Karpas-422 (cell line): ENCODE measurements around the gene DNAJB1. TPM values are rescaled to one million over a fixed set of nuclear protein-coding genes. Genes with fewer than 3 reads are reported as not detected.
"Not testable (repeated sequence)": the region's sequence is repeated elsewhere in the genome, so short reads cannot be mapped to it uniquely, and the experiment has no call there.

Experiments used
- DNase-seq: peaks from one replicate; pipeline ENCODE4 v3.0.0-alpha.2; 2015
- H2AFZ ChIP-seq: fragments of 200-600 bp; sonication (generic); 2 replicates; pipeline ENCODE4 v1.6.1; 2014; ENCODE audit warnings: antibody characterized with exemption, low read length, mixed read lengths
- H3K27ac ChIP-seq: fragments of 200-600 bp; sonication (generic); 2 replicates; pipeline ENCODE4 v1.5.1; 2014; ENCODE audit warnings: mild to moderate bottlenecking, low read length, moderate library complexity
- H3K27me3 ChIP-seq: fragments of 200-600 bp; sonication (generic); 2 replicates; pipeline ENCODE4 v1.6.1; 2014; ENCODE audit warnings: low read length, mixed read lengths
- H3K36me3 ChIP-seq: fragments of 200-600 bp; sonication (generic); 2 replicates; pipeline ENCODE4 v1.6.1; 2014; ENCODE audit warnings: low read length, mixed read lengths; ENCODE audit not compliant: insufficient read depth
- H3K4me1 ChIP-seq: fragments of 200-600 bp; sonication (generic); 2 replicates; pipeline ENCODE4 v1.6.1; 2014; ENCODE audit warnings: mild to moderate bottlenecking, low read length, mixed read lengths
- H3K4me2 ChIP-seq: fragments of 200-600 bp; sonication (generic); 2 replicates; pipeline ENCODE4 v1.6.1; 2014; ENCODE audit warnings: low read length, low read depth, mild to moderate bottlenecking; ENCODE audit not compliant: poor library complexity, severe bottlenecking
- H3K4me3 ChIP-seq: fragments of 200-600 bp; sonication (generic); 2 replicates; pipeline ENCODE4 v1.5.1; 2014; ENCODE audit warnings: mild to moderate bottlenecking, antibody characterized with exemption, low read length, mixed read lengths
- H3K79me2 ChIP-seq: fragments of 200-600 bp; sonication (generic); 2 replicates; pipeline ENCODE4 v1.6.1; 2014; ENCODE audit warnings: mild to moderate bottlenecking, low read length, mixed read lengths
- H3K9ac ChIP-seq: fragments of 200-600 bp; sonication (generic); 2 replicates; pipeline ENCODE4 v1.6.0; 2014; ENCODE audit warnings: low read length
- H3K9me2 ChIP-seq: fragments of 200-600 bp; sonication (generic), shearing (Covaris generic); replicated peaks from 2 replicates; pipeline ENCODE4 v1.6.0; 2014; ENCODE audit warnings: mild to moderate bottlenecking, low read length, moderate library complexity; ENCODE audit not compliant: insufficient read depth
- H3K9me3 ChIP-seq: fragments of 300-700, 200-600 bp; sonication (generic); 2 replicates; pipeline ENCODE4 v1.6.1; 2014; ENCODE audit warnings: low read length, mixed read lengths
- H4K20me1 ChIP-seq: fragments of 200-600 bp; sonication (generic); 2 replicates; pipeline ENCODE4 v1.6.1; 2014; ENCODE audit warnings: mild to moderate bottlenecking, antibody characterized with exemption, low read length, low read depth; ENCODE audit not compliant: insufficient read depth
- total RNA-seq: library from RNA; depleted of rRNA; stranded (reverse); fragments of >200 nt; shearing (Covaris generic); gene quantifications from 2 replicates; pipeline ENCODE4 v1.2.3, GENCODE V29; 2014; ENCODE audit warnings: low replicate concordance; rRNA removed

Gene DNAJB1
- 39.7 and 49.0 TPM in 2 replicates for total RNA-seq

DNA sequence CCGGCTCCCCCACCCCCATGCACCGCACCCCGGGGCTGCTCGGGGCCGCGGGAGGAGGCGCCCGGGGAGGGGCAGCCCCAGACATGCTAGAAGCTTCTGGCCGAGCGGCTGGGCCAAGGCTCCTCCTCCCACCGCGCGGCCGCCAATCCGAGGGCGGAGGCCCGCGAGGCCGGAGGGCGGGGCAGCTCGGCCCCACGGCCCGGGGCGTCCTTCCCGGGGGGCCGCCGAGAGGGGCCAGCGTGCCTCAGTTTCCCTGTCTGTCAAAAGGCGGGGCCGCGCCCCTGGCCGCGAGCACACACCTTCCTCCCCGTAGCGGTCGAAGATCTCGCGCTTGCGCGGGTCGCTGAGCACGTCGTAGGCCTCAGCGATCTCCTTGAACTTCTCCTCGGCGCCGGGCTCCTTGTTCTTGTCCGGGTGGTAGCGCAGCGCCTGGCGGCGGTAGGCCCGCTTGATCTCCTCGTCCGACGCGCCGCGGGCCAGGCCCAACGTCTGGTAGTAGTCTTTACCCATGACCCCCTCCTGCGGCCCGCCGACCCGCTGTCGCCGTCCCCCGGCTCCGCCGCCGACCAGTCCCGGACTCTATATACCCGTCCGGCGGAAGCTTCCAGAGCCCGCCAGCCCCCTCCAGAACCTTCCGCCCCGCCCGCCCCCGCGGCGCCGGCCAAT, at the start of gene DNAJB1:
DNAJB1 (minus strand) TSS at position 558 of the 666 bp plus-strand sequence; CDS start at position 510, 48 bp downstream.
- peak within 1 kb of the TSS; percentile 97 for H3K9ac ChIP-seq
- H3K9me2 ChIP-seq: no peaks in the 10 kb centered on the region
- H3K4me2 ChIP-seq: peak within 1 kb of the TSS; percentile 93
- peaks cover 21% of the 10 kb centered on the region for H3K79me2 ChIP-seq
- H3K9me3 ChIP-seq: no peaks in the 10 kb centered on the region
- no peaks in the 10 kb centered on the region for H3K27me3 ChIP-seq
- peaks cover 25% of the 10 kb centered on the region for H3K36me3 ChIP-seq
- H3K27ac ChIP-seq: peak within 1 kb of the TSS; percentile 60
- H3K4me3 ChIP-seq: peak within 1 kb of the TSS; percentile 85
- peaks cover 22% of the 10 kb centered on the region for H3K4me1 ChIP-seq
- peak; percentile 80 for DNase-seq
- H4K20me1 ChIP-seq: peaks cover 28% of the 10 kb centered on the region
- peak within 1 kb of the TSS; percentile 84; the same call in 1 of the 2 replicates for H2AFZ ChIP-seq

DNA sequence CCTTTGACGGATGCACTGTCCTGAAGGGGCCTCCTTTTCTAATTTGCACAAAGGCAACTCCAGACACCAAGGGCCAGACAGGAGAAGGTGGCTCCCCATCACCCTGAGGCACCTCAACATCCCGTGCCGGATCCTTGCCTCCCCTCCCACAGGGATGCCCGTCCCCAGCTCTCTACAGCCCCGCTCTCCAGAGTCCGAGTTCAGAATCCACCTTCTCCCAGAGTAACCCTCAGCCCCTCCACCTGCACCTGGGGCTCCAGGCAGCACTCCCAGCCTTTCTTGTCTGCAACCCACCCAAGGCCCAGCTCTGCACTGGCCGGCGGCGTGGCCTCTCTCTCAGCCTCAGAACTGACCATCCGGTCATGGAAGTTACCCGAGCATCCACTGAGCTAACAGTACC, 48.9 kb upstream of the DNAJB1 start:
- no peak for DNase-seq
- Histone ChIP-seq H3K27me3 (no peaks in the 10 kb centered on the region), H3K36me3 (no peaks in the 10 kb centered on the region), H3K79me2 (peaks cover 30% of the 10 kb centered on the region), H2AFZ (no peak overlapping the region), H3K27ac (no peak overlapping the region), H3K4me1 (peaks cover 9% of the 10 kb centered on the region), H3K9me2 (no peaks in the 10 kb centered on the region), H4K20me1 (peaks cover 5% of the 10 kb centered on the region; the same call in 1 of the 2 replicates), H3K4me2 (no peak overlapping the region), H3K9ac (no peak overlapping the region), H3K4me3 (no peak overlapping the region), H3K9me3 (no peaks in the 10 kb centered on the region)

DNA sequence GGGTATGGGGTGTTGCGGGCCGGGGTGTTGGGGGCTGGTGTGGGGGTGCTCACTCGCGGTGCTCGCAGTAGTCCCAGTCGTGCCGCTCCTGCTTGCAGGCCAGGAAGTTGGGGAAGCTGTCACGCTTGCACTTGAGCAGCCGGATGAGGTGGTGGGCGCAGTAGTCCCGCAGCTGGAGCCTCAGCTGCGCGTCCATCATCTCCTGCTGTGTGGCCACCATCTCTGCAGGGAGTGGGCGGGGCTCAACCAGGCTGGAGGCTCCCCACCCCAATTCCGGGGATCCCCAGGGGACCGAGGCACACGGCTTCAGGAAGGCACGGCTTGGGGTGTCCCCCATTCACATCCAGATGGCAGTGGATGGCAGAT, 48.5 kb upstream of the DNAJB1 start:
- H4K20me1 ChIP-seq: peaks cover 5% of the 10 kb centered on the region; the same call in 1 of the 2 replicates
- H3K4me1 ChIP-seq: peaks cover 8% of the 10 kb centered on the region
- no peaks in the 10 kb centered on the region for H3K36me3 ChIP-seq
- no peak overlapping the region for H3K4me3 ChIP-seq
- H3K27ac ChIP-seq: no peak overlapping the region
- H3K79me2 ChIP-seq: peaks cover 33% of the 10 kb centered on the region
- H3K9ac ChIP-seq: no peak overlapping the region
- no peaks in the 10 kb centered on the region for H3K9me2 ChIP-seq
- H2AFZ ChIP-seq: no peak overlapping the region
- no peak overlapping the region for H3K4me2 ChIP-seq
- no peak for DNase-seq
- H3K9me3 ChIP-seq: no peaks in the 10 kb centered on the region
- no peaks in the 10 kb centered on the region for H3K27me3 ChIP-seq

DNA sequence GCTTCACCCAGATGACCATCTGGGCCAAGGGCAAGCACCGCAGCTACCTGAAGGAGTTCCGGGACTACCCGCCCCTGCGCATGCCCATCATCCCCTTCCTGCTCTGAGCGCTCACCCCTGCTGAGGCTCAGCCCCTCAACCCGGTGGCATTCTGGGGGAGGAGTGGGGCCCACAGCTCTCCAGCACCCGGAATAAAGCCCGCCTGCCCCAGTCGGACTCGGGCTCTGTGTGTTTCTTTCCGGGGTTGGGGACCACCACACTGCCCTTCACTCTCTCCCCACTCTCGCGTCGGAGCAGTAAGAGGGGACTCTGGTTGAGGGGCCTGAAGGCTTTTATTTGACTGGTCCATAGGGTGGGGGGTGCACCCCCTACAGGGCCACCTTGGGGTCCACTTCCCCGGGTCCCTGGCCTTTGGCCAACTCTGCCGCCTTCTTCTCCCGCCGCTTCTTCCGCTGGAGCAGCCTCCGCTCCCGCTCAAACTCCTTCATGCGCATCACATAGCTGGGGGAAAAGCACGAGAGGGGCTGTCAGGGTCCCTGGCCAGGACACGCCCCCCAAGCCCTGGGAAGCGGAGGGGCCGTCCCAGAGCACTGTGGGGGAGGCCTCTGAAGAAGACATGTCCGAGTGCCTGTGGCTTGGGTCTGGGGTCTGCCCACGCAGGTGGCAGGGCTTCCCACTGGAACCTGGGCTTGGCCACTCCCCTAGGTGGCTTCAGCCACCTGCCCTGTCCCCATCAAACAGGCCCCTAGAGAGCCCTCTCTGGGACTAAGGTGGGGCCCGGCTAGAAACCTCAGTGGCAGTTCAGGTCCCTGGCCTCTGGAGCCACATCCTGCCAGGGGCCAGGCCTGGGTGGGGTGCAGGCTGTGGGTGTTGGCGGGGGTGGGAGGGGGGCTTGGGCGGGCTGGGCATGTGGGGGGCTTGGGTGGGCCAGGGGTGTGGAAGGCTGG, 47.8 kb upstream of the DNAJB1 start:
- Histone ChIP-seq H3K79me2 (peaks cover 33% of the 10 kb centered on the region), H3K4me1 (peaks cover 6% of the 10 kb centered on the region), H3K4me2 (no peak overlapping the region), H3K36me3 (no peaks in the 10 kb centered on the region), H3K27me3 (no peaks in the 10 kb centered on the region), H3K27ac (no peak overlapping the region), H3K4me3 (no peak overlapping the region), H2AFZ (no peak overlapping the region), H3K9me2 (no peaks in the 10 kb centered on the region), H3K9ac (no peak overlapping the region), H3K9me3 (no peaks in the 10 kb centered on the region), H4K20me1 (peaks cover 5% of the 10 kb centered on the region; the same call in 1 of the 2 replicates)
- no peak for DNase-seq

DNA sequence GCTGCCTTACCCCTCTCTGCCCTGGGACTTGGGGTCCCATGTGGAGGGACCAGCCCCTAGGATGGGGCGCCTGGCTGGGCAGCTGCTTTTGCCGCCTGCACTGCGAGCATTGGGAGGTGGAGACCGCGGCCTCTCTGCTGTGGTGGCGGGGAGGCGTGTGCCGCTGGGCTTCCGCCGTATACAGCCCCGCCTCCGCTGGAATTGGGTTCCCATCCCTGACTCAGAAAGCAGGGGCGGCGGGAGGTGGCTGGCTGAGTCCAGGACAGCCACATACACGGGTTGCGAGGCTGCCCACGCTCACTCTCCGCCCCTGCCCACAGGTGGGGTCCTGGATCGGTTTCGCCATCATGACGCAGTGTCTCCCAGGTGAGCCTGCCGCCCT, 47.1 kb upstream of the DNAJB1 start:
- no peaks in the 10 kb centered on the region for H3K9me2 ChIP-seq
- peaks cover 6% of the 10 kb centered on the region for H3K4me1 ChIP-seq
- H3K36me3 ChIP-seq: no peaks in the 10 kb centered on the region
- no peak overlapping the region for H3K4me3 ChIP-seq
- no peaks in the 10 kb centered on the region for H3K9me3 ChIP-seq
- no peak overlapping the region for H3K27ac ChIP-seq
- H3K9ac ChIP-seq: no peak overlapping the region
- H3K27me3 ChIP-seq: no peaks in the 10 kb centered on the region
- H4K20me1 ChIP-seq: peaks cover 5% of the 10 kb centered on the region; the same call in 1 of the 2 replicates
- H3K4me2 ChIP-seq: no peak overlapping the region
- H3K79me2 ChIP-seq: peaks cover 33% of the 10 kb centered on the region
- no peak overlapping the region for H2AFZ ChIP-seq
- no peak for DNase-seq

DNA sequence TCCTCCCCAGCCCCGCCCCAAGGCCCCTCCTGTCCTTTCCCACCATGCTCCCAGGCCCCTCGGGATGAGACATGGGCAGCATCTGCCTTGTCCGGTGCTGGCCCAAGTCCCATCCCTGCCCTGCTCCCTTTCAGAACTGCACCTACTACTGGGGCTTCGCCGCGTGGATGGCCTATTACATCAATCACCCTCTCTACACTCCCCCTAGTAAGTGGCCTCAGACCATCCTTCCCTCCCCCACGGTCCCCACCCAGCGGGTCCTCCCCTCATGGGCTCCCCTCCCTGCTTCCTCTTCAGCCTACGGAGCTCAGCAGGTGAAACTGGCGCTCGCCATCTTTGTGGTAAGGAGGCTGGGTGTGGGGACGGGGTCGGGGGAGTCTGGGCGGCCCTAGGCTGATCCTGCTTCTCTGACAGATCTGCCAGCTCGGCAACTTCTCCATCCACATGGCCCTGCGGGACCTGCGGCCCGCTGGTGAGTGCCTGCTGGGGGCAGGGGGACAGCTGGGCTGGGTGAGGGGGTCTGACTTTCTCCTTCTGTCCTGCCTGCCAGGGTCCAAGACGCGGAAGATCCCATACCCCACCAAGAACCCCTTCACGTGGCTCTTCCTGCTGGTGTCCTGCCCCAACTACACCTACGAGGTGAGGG, 46.6 kb upstream of the DNAJB1 start:
- H3K4me1 ChIP-seq: peaks cover 11% of the 10 kb centered on the region
- not testable (repeated sequence) for H3K4me3 ChIP-seq, H4K20me1 ChIP-seq, H3K27me3 ChIP-seq, H2AFZ ChIP-seq, H3K9ac ChIP-seq, H3K9me2 ChIP-seq, H3K36me3 ChIP-seq, H3K27ac ChIP-seq, H3K4me2 ChIP-seq, H3K9me3 ChIP-seq
- peaks cover 36% of the 10 kb centered on the region for H3K79me2 ChIP-seq
- peak; percentile 58 for DNase-seq

DNA sequence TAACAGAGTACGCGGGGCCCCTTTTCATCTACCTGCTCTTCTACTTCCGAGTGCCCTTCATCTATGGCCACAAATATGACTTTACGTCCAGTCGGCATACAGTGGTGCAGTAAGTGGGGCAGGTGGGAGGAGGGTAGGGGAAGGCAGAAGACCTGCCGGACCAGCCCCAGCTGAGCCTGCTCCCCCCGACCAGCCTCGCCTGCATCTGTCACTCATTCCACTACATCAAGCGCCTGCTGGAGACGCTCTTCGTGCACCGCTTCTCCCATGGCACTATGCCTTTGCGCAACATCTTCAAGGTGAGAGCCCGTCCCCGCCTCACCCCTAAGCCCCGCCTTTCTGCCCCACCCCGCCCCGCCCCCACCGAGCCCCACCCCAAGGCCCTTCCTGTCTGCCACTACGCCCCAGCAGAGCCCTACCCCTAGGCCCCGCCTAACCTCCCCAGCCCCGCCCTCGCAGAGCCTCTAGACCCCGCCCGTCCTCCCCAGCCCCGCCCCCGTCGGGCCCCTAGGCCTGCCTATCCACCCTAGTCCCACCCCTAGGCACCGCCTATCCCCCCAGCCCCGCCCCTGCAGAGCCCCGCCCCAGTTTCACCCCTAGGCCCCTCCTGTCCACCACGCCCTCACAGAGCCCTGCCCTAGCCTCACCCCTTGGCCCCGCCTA, 45.9 kb upstream of the DNAJB1 start:
- peak; percentile 96 for DNase-seq
- Histone ChIP-seq H3K9me3 (no peaks in the 10 kb centered on the region), H3K36me3 (no peaks in the 10 kb centered on the region), H3K27me3 (no peaks in the 10 kb centered on the region), H3K27ac (no peak overlapping the region), H3K4me1 (peaks cover 18% of the 10 kb centered on the region), H3K79me2 (peaks cover 37% of the 10 kb centered on the region), H4K20me1 (peaks cover 5% of the 10 kb centered on the region; the same call in 1 of the 2 replicates), H3K9me2 (no peaks in the 10 kb centered on the region), H3K4me3 (no peak overlapping the region), H2AFZ (no peak overlapping the region), H3K4me2 (no peak overlapping the region), H3K9ac (no peak overlapping the region)
